ENCODE results near the gene PTPRCAP.
"Not testable (repeated sequence)": the region's sequence is repeated elsewhere in the genome, so short reads cannot be mapped to it uniquely, and the experiment has no call there.

- not testable (repeated sequence) for TF ChIP-seq CTCF (IDR thresholded peaks at IDR 0.05; ENCODE audit: low read depth, low read length, missing input control); GABPA (IDR thresholded peaks at IDR 0.05 in 1 of 2, conservative IDR thresholded peaks at IDR 0.05 in 1 of 2); TAF1 (conservative IDR thresholded peaks at IDR 0.05); YY1 (IDR thresholded peaks at IDR 0.05); EGR1 (IDR thresholded peaks at IDR 0.05; ENCODE audit: low read depth in 2 of 2); FOXA1 (IDR thresholded peaks at IDR 0.05); RAD21 (IDR thresholded peaks at IDR 0.05)
- TF ChIP-seq, protein P1, sequence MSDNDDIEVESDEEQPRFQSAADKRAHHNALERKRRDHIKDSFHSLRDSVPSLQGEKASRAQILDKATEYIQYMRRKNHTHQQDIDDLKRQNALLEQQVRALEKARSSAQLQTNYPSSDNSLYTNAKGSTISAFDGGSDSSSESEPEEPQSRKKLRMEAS (IDR thresholded peaks at IDR 0.05) = not testable (repeated sequence)
- TF ChIP-seq, protein P2, sequence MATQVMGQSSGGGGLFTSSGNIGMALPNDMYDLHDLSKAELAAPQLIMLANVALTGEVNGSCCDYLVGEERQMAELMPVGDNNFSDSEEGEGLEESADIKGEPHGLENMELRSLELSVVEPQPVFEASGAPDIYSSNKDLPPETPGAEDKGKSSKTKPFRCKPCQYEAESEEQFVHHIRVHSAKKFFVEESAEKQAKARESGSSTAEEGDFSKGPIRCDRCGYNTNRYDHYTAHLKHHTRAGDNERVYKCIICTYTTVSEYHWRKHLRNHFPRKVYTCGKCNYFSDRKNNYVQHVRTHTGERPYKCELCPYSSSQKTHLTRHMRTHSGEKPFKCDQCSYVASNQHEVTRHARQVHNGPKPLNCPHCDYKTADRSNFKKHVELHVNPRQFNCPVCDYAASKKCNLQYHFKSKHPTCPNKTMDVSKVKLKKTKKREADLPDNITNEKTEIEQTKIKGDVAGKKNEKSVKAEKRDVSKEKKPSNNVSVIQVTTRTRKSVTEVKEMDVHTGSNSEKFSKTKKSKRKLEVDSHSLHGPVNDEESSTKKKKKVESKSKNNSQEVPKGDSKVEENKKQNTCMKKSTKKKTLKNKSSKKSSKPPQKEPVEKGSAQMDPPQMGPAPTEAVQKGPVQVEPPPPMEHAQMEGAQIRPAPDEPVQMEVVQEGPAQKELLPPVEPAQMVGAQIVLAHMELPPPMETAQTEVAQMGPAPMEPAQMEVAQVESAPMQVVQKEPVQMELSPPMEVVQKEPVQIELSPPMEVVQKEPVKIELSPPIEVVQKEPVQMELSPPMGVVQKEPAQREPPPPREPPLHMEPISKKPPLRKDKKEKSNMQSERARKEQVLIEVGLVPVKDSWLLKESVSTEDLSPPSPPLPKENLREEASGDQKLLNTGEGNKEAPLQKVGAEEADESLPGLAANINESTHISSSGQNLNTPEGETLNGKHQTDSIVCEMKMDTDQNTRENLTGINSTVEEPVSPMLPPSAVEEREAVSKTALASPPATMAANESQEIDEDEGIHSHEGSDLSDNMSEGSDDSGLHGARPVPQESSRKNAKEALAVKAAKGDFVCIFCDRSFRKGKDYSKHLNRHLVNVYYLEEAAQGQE (IDR thresholded peaks at IDR 0.05) = not testable (repeated sequence)
- TF ChIP-seq, protein P3, sequence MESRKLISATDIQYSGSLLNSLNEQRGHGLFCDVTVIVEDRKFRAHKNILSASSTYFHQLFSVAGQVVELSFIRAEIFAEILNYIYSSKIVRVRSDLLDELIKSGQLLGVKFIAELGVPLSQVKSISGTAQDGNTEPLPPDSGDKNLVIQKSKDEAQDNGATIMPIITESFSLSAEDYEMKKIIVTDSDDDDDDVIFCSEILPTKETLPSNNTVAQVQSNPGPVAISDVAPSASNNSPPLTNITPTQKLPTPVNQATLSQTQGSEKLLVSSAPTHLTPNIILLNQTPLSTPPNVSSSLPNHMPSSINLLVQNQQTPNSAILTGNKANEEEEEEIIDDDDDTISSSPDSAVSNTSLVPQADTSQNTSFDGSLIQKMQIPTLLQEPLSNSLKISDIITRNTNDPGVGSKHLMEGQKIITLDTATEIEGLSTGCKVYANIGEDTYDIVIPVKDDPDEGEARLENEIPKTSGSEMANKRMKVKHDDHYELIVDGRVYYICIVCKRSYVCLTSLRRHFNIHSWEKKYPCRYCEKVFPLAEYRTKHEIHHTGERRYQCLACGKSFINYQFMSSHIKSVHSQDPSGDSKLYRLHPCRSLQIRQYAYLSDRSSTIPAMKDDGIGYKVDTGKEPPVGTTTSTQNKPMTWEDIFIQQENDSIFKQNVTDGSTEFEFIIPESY (IDR thresholded peaks at IDR 0.05) = not testable (repeated sequence)
- TF ChIP-seq, protein P4, sequence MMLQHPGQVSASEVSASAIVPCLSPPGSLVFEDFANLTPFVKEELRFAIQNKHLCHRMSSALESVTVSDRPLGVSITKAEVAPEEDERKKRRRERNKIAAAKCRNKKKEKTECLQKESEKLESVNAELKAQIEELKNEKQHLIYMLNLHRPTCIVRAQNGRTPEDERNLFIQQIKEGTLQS (IDR thresholded peaks at IDR 0.05) = not testable (repeated sequence)
- TF ChIP-seq SP1 (IDR thresholded peaks at IDR 0.05) = peak; percentile 62
- peak; percentile 4 for TF ChIP-seq HNF4G (IDR thresholded peaks at IDR 0.05)
These were observed 10.1 kb downstream of the PTPRCAP start for GRCh38 chr11:67427364-67427859.

Measured in liver (tissue), 3 donors.